Activated T-cell treated with anti-CD3 and anti-CD28 coated beads, Interleukin-2, amount 50 U/mL, for 4 hours (primary cell): ENCODE data around the gene TNFRSF18. TPM values are rescaled to one million over a fixed set of nuclear protein-coding genes. Genes with fewer than 3 reads are reported as not detected.

Experiments used
- ATAC-seq, 2 donors: fragments of 200-7000 bp; cut with Tn5 transposase; one replicate each; pipeline ENCODE4 v1.10.0; 2021
- DNase-seq: peaks from one replicate; pipeline ENCODE4 v3.0.0-alpha.2; 2020
- H3K27me3 Mint-ChIP-seq: one replicate; pipeline ENCODE4 v1.8.0; 2021; ENCODE audit warnings: low read depth, mixed read lengths
- H3K36me3 Mint-ChIP-seq: one replicate; pipeline ENCODE4 v1.8.0; 2022; ENCODE audit warnings: mixed read lengths; ENCODE audit not compliant: insufficient read depth
- H3K4me1 Mint-ChIP-seq: one replicate; pipeline ENCODE4 v1.8.0; 2021; ENCODE audit warnings: low read depth, mixed read lengths
- H3K4me3 Mint-ChIP-seq: one replicate; pipeline ENCODE4 v1.8.0; 2021; ENCODE audit warnings: mild to moderate bottlenecking, moderate library complexity, mixed read lengths
- H3K9me3 Mint-ChIP-seq: one replicate; pipeline ENCODE4 v1.8.0; 2021; ENCODE audit warnings: mixed read lengths
- total RNA-seq, 3 donors: library from RNA; stranded (reverse); gene quantifications; one replicate each; pipeline ENCODE4 v1.2.1, GENCODE V29; 2021

Gene TNFRSF18
- total RNA-seq, 3 donors from 2014 or later = 102 to 212 (median 155) TPM

GRCh38 chr1:1244192-1244811 is 37.9 kb upstream of the TNFRSF18 start:
- peaks cover 1% of the 10 kb centered on the region for H3K27me3 Mint-ChIP-seq
- H3K4me3 Mint-ChIP-seq = no peak overlapping the region
- ATAC-seq (no peak), DNase-seq (no peak)
- H3K4me1 Mint-ChIP-seq = no peaks in the 10 kb centered on the region
- no peaks in the 10 kb centered on the region for H3K36me3 Mint-ChIP-seq
- H3K9me3 Mint-ChIP-seq = no peaks in the 10 kb centered on the region

GRCh38 chr1:1243807-1244191 is 37.4 kb upstream of the TNFRSF18 start:
- no peak overlapping the region for H3K4me3 Mint-ChIP-seq
- ATAC-seq (no peak), DNase-seq (no peak)
- no peaks in the 10 kb centered on the region for H3K36me3 Mint-ChIP-seq
- H3K9me3 Mint-ChIP-seq = no peaks in the 10 kb centered on the region
- no peaks in the 10 kb centered on the region for H3K4me1 Mint-ChIP-seq
- peaks cover 2% of the 10 kb centered on the region for H3K27me3 Mint-ChIP-seq

GRCh38 chr1:1243266-1243660 is 36.9 kb upstream of the TNFRSF18 start:
- no peak overlapping the region for H3K4me3 Mint-ChIP-seq
- no peaks in the 10 kb centered on the region for H3K9me3 Mint-ChIP-seq
- peaks cover 3% of the 10 kb centered on the region for H3K27me3 Mint-ChIP-seq
- no peak for ATAC-seq
- H3K4me1 Mint-ChIP-seq = no peaks in the 10 kb centered on the region
- DNase-seq = no peak
- H3K36me3 Mint-ChIP-seq = no peaks in the 10 kb centered on the region

- Mint-ChIP-seq H3K4me1 (no peaks in the 10 kb centered on the region), H3K4me3 (no peak overlapping the region), H3K36me3 (no peaks in the 10 kb centered on the region), H3K27me3 (peaks cover 3% of the 10 kb centered on the region), H3K9me3 (no peaks in the 10 kb centered on the region)
- DNase-seq (no peak), ATAC-seq (no peak)
These were observed 36.3 kb upstream of the TNFRSF18 start for GRCh38 chr1:1242461-1243265.

GRCh38 chr1:1241588-1242219 is 35.3 kb upstream of the TNFRSF18 start:
- no peaks in the 10 kb centered on the region for H3K36me3 Mint-ChIP-seq
- no peak overlapping the region for H3K4me3 Mint-ChIP-seq
- ATAC-seq = no peak
- H3K9me3 Mint-ChIP-seq = no peaks in the 10 kb centered on the region
- H3K4me1 Mint-ChIP-seq = no peaks in the 10 kb centered on the region
- DNase-seq = no peak
- peaks cover 3% of the 10 kb centered on the region for H3K27me3 Mint-ChIP-seq

- Mint-ChIP-seq H3K4me1 (no peaks in the 10 kb centered on the region), H3K27me3 (peaks cover 3% of the 10 kb centered on the region), H3K36me3 (no peaks in the 10 kb centered on the region), H3K4me3 (no peak overlapping the region), H3K9me3 (no peaks in the 10 kb centered on the region)
- no peak for DNase-seq
- ATAC-seq = no peak
These were observed 34.6 kb upstream of the TNFRSF18 start for GRCh38 chr1:1240822-1241587.

- H3K4me1 Mint-ChIP-seq = no peaks in the 10 kb centered on the region
- DNase-seq (no peak), ATAC-seq (no peak)
- no peak overlapping the region for H3K4me3 Mint-ChIP-seq
- no peaks in the 10 kb centered on the region for H3K36me3 Mint-ChIP-seq
- H3K9me3 Mint-ChIP-seq = no peaks in the 10 kb centered on the region
- H3K27me3 Mint-ChIP-seq = peaks cover 1% of the 10 kb centered on the region
These were observed 33.9 kb upstream of the TNFRSF18 start for GRCh38 chr1:1240348-1240732.

- peaks cover under 1% of the 10 kb centered on the region for H3K4me1 Mint-ChIP-seq
- H3K9me3 Mint-ChIP-seq = no peaks in the 10 kb centered on the region
- peaks cover 1% of the 10 kb centered on the region for H3K27me3 Mint-ChIP-seq
- no peaks in the 10 kb centered on the region for H3K36me3 Mint-ChIP-seq
- no peak overlapping the region for H3K4me3 Mint-ChIP-seq
- ATAC-seq (no peak), DNase-seq (no peak)
These were observed 33.4 kb upstream of the TNFRSF18 start for GRCh38 chr1:1239614-1240347.

GRCh38 chr1:1239227-1239613 is 32.8 kb upstream of the TNFRSF18 start:
- no peak for ATAC-seq
- Mint-ChIP-seq H3K4me3 (no peak overlapping the region), H3K36me3 (peaks cover 4% of the 10 kb centered on the region), H3K9me3 (no peaks in the 10 kb centered on the region), H3K27me3 (peaks cover 1% of the 10 kb centered on the region), H3K4me1 (peaks cover 6% of the 10 kb centered on the region)
- DNase-seq = no peak

- no peaks in the 10 kb centered on the region for H3K9me3 Mint-ChIP-seq
- peaks cover 11% of the 10 kb centered on the region for H3K4me1 Mint-ChIP-seq
- no peak for ATAC-seq
These were observed 32.3 kb upstream of the TNFRSF18 start for GRCh38 chr1:1238702-1239178.

GRCh38 chr1:1237874-1238701 is 31.7 kb upstream of the TNFRSF18 start:
- no peaks in the 10 kb centered on the region for H3K9me3 Mint-ChIP-seq
- DNase-seq (no peak), ATAC-seq (peak; percentile 17 to 20)
- H3K4me3 Mint-ChIP-seq = no peak overlapping the region
- H3K27me3 Mint-ChIP-seq = peaks cover 1% of the 10 kb centered on the region
- H3K36me3 Mint-ChIP-seq = peaks cover 9% of the 10 kb centered on the region
- peaks cover 15% of the 10 kb centered on the region for H3K4me1 Mint-ChIP-seq

More at GRCh38 chr1:1238702-1239178, 32.3 kb upstream of the TNFRSF18 start:
- Mint-ChIP-seq H3K4me3 (no peak overlapping the region), H3K27me3 (peaks cover 1% of the 10 kb centered on the region), H3K36me3 (peaks cover 6% of the 10 kb centered on the region)
- no peak for DNase-seq

GRCh38 chr1:1236945-1237873 is 30.8 kb upstream of the TNFRSF18 start:
- Mint-ChIP-seq H3K36me3 (peaks cover 9% of the 10 kb centered on the region), H3K4me1 (peaks cover 15% of the 10 kb centered on the region), H3K4me3 (no peak overlapping the region), H3K9me3 (no peaks in the 10 kb centered on the region), H3K27me3 (peaks cover 1% of the 10 kb centered on the region)
- DNase-seq = no peak
- no peak for ATAC-seq
